ENCODE results near the gene SLC35F6.
"Not testable (repeated sequence)": the region's sequence is repeated elsewhere in the genome, so short reads cannot be mapped to it uniquely, and the experiment has no call there.

SLC35F6 gene

DNA sequence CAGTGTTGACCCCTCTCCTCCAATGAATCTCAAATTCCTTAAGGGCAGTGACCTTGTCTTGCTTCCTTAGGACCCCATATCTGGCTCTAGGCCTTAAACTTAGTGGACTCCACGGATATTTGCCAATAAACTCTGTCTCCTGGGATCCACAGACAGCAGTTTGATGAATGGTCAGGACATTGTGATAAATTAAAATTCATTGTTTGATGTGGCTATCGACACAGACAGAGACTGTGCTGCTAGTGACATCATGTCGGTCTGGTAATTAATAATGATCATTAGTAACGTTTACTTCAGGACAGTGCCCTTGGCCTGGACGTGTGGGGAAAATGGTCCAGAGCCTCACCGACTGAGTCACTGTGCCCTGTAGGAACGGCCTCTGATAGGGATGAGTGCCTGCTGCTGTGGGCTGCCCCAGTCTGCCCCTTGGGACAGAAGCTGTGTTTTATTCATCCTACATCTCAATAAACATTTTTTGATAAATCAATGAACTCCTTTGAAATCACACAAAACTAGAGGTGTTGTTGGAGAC, 5.2 kb upstream of the SLC35F6 start:
- DNase-seq: no peak

DNA sequence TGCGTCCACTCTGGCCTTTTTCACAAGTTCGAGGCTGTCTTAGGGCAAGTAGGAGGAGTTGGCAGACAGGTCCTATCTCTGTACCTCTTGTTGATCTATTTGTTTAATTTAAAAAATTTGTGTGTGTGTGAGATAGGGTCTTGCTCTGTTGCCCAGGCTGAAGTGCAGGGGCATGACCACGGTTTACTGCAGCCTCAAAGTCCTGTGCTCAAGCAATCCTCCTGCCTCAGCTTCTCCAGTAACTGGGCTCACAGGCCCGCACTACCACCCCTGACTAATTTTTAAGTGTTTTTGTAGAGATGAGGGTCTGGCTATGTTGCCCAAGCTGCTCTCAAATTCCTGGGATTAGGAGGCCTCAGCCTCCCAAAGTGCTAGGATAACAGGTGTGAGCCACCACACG, 4.2 kb upstream of the SLC35F6 start:
- no peak for DNase-seq

DNA sequence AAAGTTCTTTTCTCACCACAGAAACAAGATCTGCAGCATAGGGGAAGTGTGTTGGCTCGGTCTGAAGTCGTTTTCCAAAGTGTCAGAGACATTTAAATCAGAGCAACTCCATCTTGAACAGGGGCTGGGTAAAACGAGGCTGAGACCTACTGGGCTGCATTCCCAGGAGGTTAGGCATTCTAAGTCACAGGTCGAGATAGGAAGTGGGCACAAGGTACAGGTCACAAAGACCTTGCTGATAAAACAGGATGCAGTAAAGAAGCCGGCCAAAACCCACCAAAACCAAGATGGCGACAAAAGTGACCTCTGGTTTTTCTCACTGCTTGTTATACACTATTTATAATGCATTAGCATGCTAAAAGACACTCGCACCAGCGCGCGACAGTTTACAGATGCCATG, 3.1 kb upstream of the SLC35F6 start:
- not testable (repeated sequence) for DNase-seq

- no peak for DNase-seq
Measured at GRCh38 chr2:26763019-26763418, 1.1 kb upstream of the SLC35F6 start.

- DNase-seq: no peak
Measured at GRCh38 chr2:26764906-26765305, 822 bp downstream of the SLC35F6 start.

DNA sequence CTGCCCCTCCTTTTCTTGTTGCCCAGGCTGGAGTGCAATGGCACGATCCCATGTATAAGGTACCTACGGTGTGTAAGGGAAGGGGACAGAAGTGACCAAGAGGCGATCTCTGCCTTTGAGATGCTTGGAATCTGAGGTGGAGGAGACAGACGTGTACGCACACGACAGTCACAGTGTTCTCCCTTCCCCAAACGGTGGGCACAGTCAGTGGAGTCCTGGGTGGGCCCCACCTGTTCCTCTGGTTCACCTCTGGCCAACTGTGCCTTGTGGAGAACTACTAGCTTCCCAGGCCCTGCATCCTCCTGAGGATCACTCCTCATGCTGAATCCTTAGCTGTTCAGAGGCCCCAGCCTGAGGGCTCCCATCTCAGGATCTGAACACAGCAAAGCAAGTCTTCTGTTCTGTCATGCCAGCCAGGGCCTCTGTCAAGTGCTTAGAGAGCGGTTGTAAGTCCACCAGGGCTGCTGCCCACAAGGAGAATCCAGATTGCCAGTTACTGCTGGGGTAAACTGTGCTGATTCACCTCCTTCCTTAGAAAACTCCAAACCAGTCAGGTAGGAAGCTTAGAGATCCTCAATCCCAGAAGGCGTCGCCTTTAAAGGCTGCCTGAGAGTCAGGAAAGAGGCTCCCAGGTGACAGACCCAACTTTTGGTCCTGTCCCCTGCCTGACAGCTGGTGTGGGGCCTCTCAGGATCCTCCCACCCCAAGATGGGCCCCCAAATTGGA, 1.6 kb downstream of the SLC35F6 start:
- DNase-seq: no peak

- DNase-seq: no peak
Measured at GRCh38 chr2:26767129-26767528, 3.0 kb downstream of the SLC35F6 start.

GRCh38 chr2:26767894-26768487, 3.9 kb downstream of the SLC35F6 start:
- no peak for DNase-seq

- DNase-seq: no peak
Measured at GRCh38 chr2:26768759-26769088, 4.6 kb downstream of the SLC35F6 start.

DNA sequence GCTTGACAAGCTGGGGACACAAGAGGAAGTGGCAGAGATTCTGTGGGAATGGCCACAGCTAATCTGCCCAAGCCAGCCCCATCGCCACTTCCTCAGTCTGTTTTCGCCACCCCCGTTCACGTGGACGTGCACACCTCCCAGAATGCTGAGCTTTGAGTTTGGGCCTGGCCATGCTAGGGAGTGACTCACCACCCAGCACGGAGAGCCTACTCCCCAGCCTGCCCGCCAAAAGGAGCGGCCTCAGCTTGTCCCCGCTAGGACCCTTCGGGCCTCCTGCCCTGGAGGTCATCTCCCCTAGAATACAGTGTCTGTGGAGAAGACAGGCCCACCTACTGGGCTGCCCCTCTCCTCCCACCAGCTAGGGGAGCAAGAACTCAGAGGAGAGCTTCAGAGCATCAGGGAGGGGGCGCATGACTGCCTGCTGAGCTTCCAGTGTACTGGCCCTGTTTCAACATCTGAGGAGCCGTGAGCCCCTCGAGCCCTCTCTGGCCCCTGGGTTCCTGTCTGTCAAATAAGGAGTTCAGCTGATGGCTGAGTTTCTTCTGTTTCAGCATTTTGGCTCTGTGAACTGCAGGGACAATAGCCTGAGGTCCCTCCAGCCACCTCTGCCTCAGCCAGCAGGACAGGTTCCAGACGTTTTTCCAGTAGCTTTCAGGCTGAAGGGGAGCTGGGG, 5.1 kb downstream of the SLC35F6 start:
- no peak for DNase-seq

GRCh38 chr2:26770986-26771586, 7.0 kb downstream of the SLC35F6 start:
- DNase-seq: no peak

DNA sequence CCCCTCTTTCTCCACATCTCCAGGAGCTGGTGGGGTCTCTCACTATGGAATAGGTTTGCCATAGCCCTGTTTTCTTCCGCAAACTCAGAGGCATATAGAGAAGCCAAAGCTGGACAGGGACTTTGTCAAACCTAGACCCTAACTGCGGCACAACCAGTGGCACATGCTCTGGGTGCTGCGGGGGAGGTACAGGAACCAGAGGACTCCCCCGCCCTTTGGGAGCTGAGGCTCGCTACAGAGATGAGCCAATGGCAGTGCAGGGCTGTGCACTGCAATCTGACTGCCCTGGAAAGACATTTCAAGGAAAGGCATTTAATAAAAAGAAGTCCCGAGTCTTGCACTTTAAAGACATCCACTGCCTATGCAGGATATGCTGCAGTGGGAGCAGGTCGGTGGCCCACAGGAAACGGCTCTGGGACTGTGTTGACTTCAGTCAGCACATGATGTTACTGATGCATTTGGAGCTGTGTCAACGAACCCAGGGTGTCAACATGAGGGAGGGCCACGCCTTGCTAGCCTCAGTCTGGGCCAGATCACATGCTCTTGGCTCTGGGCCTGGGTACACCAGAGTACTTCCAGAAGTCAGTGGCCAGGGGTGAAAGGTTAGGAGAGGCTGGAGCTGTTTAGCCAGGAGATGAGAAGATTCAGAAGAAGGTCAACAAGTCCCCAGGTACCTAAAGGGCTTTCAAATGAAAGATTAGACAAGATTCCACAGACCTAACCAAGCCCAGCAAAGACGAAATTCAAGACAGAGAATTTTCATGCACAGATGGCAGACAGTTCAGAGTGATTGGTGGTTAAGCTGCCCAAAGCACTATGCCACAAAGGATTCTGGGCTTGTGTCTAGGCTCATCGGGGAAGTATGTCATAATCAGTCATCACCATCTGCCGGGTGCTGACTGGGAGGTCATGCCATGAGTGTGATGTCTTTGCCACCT, 8.2 kb downstream of the SLC35F6 start:
- DNase-seq: no peak

DNA sequence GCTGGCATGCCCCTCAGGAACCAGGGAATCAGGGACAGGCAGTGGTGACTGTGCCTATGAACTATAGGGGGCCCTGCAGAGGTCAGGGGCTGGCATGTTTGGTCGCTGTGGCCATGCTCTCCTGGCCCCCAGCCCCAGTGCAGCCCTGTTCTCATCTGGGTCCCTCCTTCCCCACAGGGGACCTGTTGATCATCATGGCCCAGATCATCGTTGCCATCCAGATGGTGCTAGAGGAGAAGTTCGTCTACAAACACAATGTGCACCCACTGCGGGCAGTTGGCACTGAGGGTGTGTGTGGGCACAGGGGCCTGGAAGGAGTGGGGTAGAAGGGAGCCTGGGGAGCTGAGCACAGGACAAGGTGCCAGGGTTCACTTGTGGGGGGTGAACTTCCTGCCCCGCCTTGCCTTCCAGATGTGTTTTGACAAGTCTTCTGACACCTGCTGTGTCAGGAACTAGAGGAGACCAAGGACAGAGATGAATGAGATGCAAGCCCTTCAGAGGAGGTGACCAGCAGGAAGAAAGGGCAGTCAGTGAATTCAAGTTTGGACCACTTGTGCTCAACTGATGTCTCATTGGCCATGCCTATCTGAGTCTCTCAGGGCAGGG, 12.2 kb downstream of the SLC35F6 start:
- no peak for DNase-seq

DNA sequence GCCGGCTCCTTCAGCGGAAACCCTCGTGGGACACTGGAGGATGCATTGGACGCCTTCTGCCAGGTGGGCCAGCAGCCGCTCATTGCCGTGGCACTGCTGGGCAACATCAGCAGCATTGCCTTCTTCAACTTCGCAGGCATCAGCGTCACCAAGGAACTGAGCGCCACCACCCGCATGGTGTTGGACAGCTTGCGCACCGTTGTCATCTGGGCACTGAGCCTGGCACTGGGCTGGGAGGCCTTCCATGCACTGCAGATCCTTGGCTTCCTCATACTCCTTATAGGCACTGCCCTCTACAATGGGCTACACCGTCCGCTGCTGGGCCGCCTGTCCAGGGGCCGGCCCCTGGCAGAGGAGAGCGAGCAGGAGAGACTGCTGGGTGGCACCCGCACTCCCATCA, 14.0 kb downstream of the SLC35F6 start:
- no peak for DNase-seq

GRCh38 chr2:26778507-26778906, 14.4 kb downstream of the SLC35F6 start:
- DNase-seq: no peak

DNA sequence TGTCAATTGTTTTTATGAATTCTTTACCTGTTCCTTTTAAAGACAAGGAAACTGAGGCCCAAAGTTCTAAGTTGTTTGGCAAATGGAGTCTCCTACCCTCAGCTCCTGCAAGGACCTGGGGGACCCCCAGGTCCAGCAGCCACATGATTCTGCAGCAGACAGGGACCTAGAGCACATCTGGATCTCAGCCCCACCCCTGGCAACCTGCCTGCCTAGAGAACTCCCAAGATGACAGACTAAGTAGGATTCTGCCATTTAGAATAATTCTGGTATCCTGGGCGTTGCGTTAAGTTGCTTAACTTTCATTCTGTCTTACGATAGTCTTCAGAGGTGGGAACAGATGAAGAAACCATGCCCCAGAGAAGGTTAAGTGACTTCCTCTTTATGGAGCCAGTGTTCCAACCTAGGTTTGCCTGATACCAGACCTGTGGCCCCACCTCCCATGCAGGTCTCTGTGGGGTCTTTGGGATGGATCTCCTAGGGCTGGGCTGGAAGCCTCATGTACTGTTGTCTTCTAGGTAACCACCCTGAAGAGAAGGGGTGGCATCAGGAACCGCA, 16.2 kb downstream of the SLC35F6 start:
- no peak for DNase-seq

DNA sequence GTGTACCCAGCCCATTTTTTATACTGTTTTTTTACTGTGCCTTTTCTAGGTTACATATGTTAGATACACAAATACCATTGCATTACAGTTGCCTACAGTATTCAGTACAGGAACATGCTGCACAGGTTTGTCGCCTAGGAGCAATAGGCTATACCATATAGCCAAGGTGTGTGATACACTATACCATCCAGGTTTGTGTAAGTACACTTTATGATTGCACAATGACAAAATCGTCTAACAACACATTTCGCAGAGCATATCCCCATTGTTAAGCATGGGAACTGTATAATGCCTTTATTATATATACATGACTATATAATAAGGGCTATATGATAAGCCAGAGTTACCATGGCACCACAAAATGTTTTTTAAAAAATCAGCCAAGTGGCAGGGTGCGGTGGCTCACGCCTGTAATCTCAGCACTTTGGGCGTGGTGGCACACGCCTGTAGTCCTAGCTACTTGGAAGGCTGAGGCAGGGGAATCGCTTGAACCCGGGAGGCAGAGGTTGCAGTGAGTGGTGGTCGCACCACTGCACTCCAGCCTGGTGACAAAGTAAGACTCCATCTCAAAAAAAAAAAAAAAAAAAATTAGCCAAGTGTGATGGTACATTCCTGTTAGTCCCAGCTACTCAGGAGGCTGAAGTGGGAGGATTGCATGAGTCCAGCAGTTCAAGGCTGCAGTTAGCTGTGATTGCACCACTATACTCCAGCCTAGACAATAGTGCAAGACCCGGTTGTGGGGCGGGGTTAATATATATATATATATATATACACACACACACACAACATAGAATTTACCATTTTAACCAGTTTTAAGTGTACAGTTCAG, 19.0 kb downstream of the SLC35F6 start:
- DNase-seq: no peak

- DNase-seq: no peak
Measured at GRCh38 chr2:26784570-26785234, 20.6 kb downstream of the SLC35F6 start.

DNA sequence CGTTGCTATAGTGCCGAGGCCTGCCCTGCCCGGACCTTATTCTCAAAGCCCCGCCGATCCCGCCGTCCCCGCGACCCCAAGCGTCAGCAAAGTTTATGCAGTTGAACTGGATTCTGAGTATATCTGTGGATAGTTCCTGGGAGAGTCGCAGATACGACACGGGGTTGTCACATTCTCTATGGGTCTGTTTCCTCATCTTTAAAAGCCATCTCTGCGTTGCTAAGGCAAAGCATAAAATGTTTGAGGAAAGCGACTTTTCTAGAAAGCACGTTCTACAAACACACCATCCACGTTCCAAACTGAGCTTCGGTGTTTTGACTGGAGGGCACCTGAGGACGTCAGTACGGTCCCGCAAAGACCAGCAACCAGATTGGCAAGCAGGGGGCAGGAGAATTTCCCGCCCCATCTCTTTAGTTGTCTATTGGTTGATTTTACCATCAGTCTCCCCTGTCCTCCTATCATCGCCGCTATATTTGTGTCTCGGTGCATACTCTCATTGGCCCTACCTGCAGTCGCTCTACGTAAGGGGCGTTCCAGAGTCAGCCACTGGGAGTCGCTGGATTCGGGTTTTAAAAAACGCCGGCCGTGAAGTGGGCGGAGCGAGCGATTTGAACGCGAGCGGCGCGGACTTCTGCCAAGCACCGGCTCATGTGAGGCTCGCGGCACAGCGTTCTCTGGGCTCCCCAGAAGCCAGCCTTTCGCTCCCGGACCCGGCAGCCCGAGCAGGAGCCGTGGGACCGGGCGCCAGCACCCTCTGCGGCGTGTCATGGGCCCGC, 21.5 kb downstream of the SLC35F6 start, which contains the start of gene CENPA:
Gene CENPA, plus strand, starts transcription at position 626 of the 776 bp plus-strand sequence. Its CDS starts 141 bp downstream, at position 767.
- DNase-seq: peak; percentile 92

All from 8988T (cell line).